Measurements from ENCODE around the gene KCNC1. TPM values are rescaled to one million over a fixed set of nuclear protein-coding genes. Genes with fewer than 3 reads are reported as not detected.

The KCNC1 gene
- total and polyA plus RNA-seq, 3 donors from 2014 or later: 3.3 to 5.8 (median 5.2) TPM

GRCh38 chr11:17691976-17692375 is 42.6 kb upstream of the KCNC1 start:
- no peaks in the 10 kb centered on the region for H3K27me3 ChIP-seq
- no peaks in the 10 kb centered on the region for H3K36me3 ChIP-seq (ENCODE audit: low read depth, missing control alignments)
- 72 to 79% methylated on average over 10 of the region's 10 CpGs for WGBS, 2 donors
- intact Hi-C loops (cut with DNase I; ENCODE audit: low total_unique reads): no loop called here
- no peak for TF ChIP-seq POLR2A (IDR thresholded peaks at IDR 0.05)
- no peak for TF ChIP-seq CTCF (IDR thresholded peaks at IDR 0.05)
- H3K4me1 ChIP-seq: no peaks in the 10 kb centered on the region
- H3K4me3 ChIP-seq: no peak overlapping the region
- no peaks in the 10 kb centered on the region for H3K9me3 ChIP-seq
- no peak for DNase-seq
- H3K27ac ChIP-seq: no peak overlapping the region

- no peak overlapping the region for H3K4me3 ChIP-seq
- no peak for TF ChIP-seq POLR2A (IDR thresholded peaks at IDR 0.05)
- TF ChIP-seq CTCF (IDR thresholded peaks at IDR 0.05): no peak
- intact Hi-C loops (cut with DNase I; ENCODE audit: low total_unique reads): no loop called here
- 74 to 79% methylated on average over 3 to 7 of the region's 7 CpGs for WGBS, 2 donors
- H3K27ac ChIP-seq: no peak overlapping the region
- no peaks in the 10 kb centered on the region for H3K9me3 ChIP-seq
- H3K36me3 ChIP-seq (ENCODE audit: low read depth, missing control alignments): no peaks in the 10 kb centered on the region
- H3K4me1 ChIP-seq: no peaks in the 10 kb centered on the region
- DNase-seq: no peak
- no peaks in the 10 kb centered on the region for H3K27me3 ChIP-seq
These were observed 41.6 kb upstream of the KCNC1 start for GRCh38 chr11:17692931-17693330.

GRCh38 chr11:17693531-17693930 is 41.0 kb upstream of the KCNC1 start:
- Histone ChIP-seq H3K4me1 (no peaks in the 10 kb centered on the region), H3K27me3 (no peaks in the 10 kb centered on the region), H3K27ac (no peak overlapping the region), H3K9me3 (no peaks in the 10 kb centered on the region), H3K4me3 (no peak overlapping the region), H3K36me3 (ENCODE audit: low read depth, missing control alignments) (no peaks in the 10 kb centered on the region)
- intact Hi-C loops (cut with DNase I; ENCODE audit: low total_unique reads): no loop called here
- 71 to 72% methylated on average over 4 of the region's 4 CpGs for WGBS, 2 donors
- TF ChIP-seq CTCF (IDR thresholded peaks at IDR 0.05) (no peak), POLR2A (IDR thresholded peaks at IDR 0.05) (no peak)
- no peak for DNase-seq

GRCh38 chr11:17694494-17695110 is 40.0 kb upstream of the KCNC1 start:
- Histone ChIP-seq H3K9me3 (no peaks in the 10 kb centered on the region), H3K27ac (no peak overlapping the region), H3K36me3 (ENCODE audit: low read depth, missing control alignments) (no peaks in the 10 kb centered on the region), H3K27me3 (no peaks in the 10 kb centered on the region), H3K4me3 (no peak overlapping the region), H3K4me1 (no peaks in the 10 kb centered on the region)
- intact Hi-C loops (cut with DNase I; ENCODE audit: low total_unique reads): no loop called here
- TF ChIP-seq CTCF (IDR thresholded peaks at IDR 0.05) (no peak), POLR2A (IDR thresholded peaks at IDR 0.05) (no peak)
- no peak for DNase-seq
- WGBS, 2 donors: 83 to 90% methylated on average over 10 of the region's 10 CpGs
